NCI-H345 treated with DMSO at 0.1 percent for 48 hours (cell line): ENCODE data around the gene OR56A5.

ENCODE experiments used
- DNase-seq: peaks from one replicate; lab custom pipeline; 2025; ENCODE audit not compliant: unreplicated experiment; lab: John Stamatoyannopoulos, UW

OR56A5 gene

DNA sequence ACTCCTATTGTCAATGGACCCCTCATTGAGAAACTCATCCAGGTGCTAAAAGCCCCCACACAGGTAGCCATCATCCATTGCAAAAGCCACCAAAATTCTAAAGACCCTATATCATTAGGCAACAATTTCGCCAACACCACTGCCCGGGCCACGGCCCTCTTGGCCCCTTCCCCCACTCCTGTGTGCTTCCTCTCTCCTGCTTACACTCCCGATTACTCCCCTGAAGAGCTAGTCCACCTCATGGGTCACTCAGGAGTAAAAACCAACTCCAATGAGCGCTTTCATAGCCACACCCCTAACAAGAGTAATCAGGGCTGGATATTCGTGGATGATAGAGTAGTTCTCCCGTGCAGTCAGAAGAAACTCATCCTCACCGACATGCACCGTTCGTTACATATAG, 35.2 kb downstream of the OR56A5 start:
- no peak for DNase-seq

DNA sequence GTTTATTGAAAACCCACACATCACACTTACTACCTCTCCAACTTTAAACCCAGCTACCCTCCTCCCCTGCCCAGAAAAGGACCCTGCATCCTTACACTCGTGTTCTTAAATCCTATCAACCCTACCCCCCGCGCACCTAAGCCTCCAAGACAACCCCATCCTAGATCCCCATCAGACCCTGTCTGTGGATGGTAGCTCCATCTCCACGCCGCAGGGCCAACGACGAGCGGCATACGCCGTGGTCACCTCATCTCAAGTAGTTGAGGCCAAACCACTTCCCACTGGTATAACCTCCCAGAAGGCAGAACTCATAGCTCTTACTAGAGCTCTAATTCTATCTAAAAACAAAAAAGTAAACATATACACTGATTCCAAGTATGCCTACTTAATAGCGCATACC, 35.6 kb downstream of the OR56A5 start:
- no peak for DNase-seq

DNA sequence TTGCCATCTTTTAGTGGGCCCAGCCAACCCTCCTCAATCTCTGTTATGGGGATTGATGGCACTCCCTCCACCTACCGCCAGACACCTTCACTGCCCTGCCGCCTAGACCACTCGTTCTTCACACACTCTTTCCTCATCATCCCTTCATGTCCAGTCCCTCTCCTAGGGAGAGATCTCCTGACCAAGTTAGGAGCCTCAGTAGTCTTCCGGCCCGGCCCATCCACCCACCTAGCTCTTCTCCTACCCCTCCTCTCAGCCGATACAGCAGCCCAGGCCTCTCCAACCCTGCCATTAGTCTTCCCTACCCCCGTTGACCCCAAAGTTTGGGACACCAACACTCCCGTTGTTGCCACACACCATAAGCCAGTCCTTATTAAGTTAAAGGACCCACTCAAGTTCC, 37.2 kb downstream of the OR56A5 start:
- no peak for DNase-seq

DNA sequence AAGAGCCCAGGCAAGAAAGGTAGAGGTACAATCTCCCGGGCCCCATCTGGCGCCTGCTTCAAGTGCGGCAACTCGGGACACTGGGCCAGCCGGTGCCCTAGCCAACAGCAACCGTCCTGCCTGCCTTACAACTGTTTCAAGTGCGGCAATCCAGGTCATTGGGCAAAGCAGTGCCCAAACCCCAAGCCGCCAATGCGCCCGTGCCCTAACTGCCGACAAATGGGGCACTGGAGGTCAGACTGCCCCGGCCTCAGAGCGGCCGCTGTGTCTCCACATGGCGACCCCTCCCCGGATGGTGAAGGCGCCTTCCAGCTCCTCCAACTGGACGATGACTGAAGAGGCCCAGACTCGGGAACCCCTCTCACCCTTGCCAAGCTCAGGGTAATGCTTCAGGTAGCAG, 37.7 kb downstream of the OR56A5 start:
- no peak for DNase-seq

DNA sequence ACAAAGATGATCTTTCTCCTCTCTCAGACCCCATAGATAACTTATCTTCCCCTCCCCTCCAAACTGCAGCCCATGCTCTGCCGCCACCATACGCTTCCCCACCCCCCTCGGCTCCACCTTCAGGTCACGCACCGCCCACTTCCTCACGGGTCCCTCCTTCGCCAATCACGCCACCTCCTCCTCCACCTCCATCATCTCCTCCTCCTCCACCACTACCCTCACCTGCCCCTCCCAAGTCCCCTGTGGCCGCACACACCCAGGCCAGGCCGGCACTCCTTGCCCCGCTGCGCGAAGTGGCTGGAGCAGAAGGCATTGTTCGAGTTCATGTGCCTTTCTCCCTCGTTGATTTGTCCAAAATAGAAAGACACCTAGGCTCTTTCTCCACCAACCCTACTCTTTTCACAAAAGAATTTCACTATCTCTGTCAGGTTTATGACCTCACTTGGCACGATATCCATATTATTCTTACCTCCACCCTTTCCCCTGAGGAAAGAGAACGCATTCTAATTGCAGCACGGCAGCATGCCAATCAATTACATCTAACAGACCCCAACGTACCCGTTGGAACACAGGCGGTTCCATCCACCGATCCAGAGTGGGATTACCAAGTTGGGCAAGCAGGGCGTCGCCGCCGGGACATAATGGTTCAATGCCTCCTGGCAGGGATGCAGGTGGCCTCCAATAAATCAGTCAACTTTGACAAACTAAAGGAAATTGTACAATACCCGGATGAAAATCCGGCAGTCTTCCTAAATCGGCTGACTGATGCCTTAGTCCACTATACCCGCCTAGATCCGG, 38.5 kb downstream of the OR56A5 start:
- DNase-seq: no peak

DNA sequence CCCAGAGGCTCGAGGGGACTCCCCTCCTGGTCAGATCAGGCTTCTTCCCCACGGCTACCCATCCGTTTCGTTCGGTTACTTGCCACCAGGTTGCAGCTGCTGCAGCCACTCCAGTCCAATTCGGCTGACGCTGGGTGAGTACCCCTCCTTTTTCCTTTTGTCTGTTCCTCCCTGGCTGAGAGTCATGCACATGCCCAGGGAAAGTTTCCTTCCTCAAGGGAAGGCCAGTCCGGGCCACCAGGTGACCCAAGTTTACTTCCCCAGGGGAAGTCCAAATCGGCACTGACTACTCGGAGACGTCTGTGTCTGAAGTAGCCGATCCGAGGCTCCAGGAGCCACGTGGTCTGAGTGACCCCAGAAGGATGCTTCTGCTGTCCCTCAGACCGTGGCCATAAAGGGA, 39.5 kb downstream of the OR56A5 start:
- DNase-seq: no peak

DNA sequence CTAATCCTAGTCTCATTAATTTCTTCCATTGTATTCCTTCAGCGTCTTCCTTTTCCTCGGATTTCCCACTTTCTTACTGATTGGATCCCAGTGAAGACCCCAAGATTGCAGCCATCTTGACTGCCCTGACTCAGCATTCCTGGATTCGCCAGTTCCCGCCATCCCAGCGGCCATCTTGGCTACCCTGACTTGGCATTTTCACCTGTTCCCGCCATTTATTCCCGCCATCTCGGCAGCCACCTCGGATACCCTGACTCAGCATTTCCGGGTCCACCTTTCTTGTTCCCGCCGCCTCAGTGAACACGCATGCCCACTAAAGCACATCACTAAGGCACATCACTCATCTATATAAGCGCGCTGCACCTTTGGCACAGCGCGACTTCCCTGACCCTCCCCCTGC, 40.0 kb downstream of the OR56A5 start:
- no peak for DNase-seq

DNA sequence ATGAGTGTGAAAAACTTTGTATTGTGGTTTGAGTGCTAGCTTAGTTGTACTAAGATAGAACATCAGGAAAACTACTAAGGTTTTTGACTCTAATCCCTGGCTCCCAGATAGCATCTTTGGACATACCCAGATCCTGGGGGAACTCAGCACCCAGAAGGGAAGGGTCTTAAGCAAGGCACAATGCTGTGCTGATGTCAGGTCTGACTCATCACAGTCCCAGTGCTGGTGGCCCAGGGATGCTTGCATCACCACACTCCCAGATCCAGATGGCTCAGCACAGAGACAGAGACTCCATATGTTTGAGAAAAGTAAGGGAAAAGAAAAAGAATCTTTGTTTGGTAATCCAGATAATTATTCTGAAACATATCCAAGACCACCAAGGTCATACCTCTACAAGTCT, 44.5 kb downstream of the OR56A5 start:
- no peak for DNase-seq

DNA sequence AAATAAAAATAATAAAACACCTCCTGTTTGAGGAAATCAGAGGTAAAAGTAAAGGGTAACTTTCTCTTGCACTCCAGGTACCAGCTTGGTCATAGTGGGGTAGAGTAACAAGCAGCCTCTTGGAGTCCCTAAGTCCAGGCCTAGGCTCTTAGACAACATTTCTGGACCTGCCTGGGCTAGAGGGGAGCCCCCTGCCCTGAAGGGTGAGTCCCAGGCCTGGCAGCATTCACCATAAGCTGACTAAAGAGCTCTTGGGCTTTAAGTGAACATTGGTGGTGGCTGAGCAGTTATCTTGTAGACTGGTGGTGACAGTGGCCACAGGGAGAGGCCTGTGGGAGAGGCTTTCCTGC, 44.9 kb downstream of the OR56A5 start:
- DNase-seq: no peak

DNA sequence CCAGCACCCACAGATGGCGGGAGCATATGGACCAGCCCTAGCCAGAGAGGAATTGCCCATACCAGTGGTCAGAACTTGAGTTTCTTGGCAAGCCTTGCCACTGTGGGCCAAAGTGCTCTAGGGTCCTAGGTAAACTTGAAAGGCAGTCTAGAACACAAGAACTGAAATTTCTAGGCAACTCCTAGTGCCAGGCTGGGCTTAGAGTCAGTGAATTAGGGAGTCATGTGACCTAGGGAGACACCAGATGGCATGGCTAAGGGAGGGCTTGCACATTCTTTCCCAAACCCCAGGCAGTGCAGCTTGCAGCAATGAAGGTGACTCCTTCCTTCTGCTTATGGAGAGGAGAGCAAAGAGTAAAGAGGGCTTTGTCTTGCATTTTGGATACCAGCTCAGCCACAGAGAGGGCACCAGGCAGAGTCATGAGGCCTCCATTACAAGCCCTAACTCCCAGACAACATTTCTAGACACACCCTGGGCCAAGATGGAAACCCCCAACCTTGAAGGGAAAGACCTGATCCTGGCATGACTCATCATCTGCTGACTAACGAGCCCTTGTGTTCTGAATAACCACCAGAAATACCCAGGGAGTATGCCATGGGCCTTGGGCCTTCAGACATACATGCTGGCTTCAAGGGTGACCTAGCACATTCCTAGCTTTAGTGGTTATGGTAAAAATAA, 45.4 kb downstream of the OR56A5 start:
- no peak for DNase-seq
